Right ventricle myocardium superior (tissue), 1 donor: ENCODE results near the gene ZNF827. TPM values are rescaled to one million over a fixed set of nuclear protein-coding genes. Genes with fewer than 3 reads are reported as not detected.

Experiments used
- ATAC-seq: fragments of 200-7000 bp; cut with Tn5 transposase; one replicate; pipeline ENCODE4 v1.9.1; 2020; ENCODE audit warnings: mild to moderate bottlenecking; ENCODE audit not compliant: poor library complexity
- DNase-seq: peaks from one replicate; pipeline ENCODE4 v3.0.0-alpha.2; 2020
- intact Hi-C: fragments of 100-400 bp; cut with DNase I; formaldehyde crosslinking; loops from one replicate; pipeline ENCODE4 v1.11.2; 2022
- total RNA-seq: library from RNA; stranded (reverse); fragmentation: NEBNext Ultra II Directional; extraction: Animal tissue kit (Norgen Biotek cat#: 25700); gene quantifications from one replicate; pipeline ENCODE4 v1.2.1, GENCODE V29; 2021
- donor health status: DM: no; HTN: yes; CAD: no; lungs with severe emphysema.

The ZNF827 gene
- total RNA-seq, 1 donor from 2014 or later: 13.0 TPM

DNA sequence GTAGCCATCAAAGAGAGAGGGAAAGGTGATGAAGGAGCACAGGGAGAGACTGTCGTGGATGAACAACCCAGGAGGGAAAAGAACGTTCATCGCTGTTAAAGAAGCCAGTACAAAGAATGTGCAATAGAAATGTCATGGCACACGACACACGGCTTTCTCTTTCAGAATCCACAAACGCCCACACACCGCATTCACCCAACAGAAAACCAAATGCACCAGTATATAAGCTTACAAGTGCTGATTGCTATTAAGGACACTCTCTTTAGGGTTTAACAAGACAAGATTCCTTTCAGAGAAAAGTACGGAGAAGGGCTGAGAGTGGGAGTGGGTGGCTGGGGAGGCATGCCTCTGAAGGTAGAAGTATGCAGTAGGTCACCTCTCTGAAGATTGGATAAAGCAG is 178.4 kb downstream of the ZNF827 start:
- intact Hi-C loops: no loop called here
- DNase-seq (no peak), ATAC-seq (no peak)

DNA sequence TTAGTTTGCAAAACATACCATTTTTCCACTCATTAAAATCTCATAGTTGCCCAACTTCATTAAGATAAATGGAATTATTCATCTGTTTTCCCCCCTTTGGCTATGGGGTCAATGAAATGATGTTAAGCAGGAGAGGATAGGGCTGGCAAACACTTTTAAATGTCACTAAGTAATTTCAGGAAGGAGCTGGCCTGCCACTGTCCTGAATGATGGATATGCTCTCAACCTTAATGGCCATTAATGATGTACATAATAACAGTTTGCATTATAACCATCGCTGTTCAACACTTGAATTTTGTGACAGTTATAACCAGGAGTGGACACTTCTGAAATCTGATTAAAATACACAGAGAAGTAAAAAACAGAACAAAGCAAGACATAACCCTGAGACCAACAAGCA is 181.4 kb downstream of the ZNF827 start:
- intact Hi-C loops: no loop called here
- ATAC-seq (no peak), DNase-seq (no peak)

DNA sequence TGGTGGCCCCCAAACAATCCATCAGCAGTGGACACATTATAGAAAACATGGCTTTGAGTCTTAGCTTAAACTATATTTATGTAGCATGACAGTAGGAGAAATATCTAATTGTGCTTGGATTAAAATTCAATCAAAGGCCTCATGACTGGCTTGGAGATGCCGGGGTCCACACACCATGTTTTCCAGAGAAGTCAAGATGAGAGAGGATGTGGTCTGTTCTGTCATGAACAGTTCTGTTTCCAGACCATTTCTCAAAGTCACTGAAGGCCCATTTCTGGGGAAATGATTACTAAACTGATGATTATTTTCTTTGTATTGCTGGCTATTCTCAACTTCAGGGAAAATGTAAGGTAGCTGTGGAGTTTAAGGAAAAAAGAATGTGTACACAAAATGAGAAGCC is 182.4 kb downstream of the ZNF827 start:
- ATAC-seq: no peak
- DNase-seq: no peak
- intact Hi-C loops: no loop called here

DNA sequence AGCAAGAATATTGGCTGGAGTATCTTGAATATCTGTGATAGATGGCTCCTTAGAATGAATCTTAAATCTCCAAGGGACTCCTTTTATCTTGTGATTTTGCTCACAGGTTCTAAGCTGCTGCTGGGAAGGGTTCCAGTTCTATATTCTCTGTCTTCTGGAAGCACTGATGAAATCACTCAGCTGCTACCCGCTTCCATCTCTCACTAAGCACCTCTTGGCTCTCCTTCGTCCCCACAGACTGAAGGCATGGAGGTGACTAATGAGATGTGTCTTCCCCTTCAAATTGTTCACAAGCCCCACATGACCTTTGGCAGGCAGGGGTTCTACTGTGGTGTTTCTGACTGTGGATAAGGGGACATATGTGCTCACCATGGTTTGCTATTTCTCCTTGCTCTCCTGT is 182.8 kb downstream of the ZNF827 start:
- intact Hi-C loops: no loop called here
- DNase-seq (no peak), ATAC-seq (no peak)

DNA sequence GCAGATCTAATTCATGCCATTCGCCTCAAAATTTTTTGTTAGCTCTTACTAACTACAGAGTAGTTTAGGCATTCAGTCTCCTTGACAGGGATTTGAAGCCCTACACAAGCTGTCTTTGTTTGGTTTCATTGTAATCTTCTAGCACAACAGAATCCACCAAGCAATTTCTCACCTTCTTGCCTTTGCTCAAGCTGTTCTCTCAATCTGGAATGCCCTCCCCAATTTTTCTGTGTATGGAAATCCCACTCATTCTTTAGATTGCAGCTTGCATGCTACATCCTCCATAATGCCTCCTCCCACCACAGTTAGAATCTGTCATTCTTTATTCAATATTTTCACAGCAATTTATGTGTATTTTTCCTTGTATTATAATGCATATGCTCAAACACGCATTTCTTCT is 195.0 kb downstream of the ZNF827 start:
- intact Hi-C loops: no loop called here
- DNase-seq: no peak
- ATAC-seq: no peak

DNA sequence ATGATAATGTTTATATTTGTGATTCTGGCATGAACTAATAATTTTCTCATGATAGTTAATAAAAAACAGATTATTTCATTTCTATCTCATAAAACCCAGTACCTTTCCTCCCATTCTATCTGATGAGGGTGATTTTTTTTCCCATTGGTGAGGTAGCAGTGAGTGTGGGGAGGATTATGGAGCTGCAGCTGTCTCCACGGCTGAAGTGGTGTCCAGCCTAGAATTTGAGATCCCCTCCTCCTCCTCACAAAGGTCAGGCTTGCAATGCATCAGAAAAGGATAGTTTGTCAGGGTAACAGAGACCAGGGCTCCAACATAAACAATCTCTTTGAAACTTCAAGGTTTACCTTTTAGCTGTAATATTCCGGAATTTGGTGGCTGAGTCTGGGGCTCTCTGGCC is 197.8 kb downstream of the ZNF827 start:
- ATAC-seq (no peak), DNase-seq (no peak)
- intact Hi-C loops: no loop called here

DNA sequence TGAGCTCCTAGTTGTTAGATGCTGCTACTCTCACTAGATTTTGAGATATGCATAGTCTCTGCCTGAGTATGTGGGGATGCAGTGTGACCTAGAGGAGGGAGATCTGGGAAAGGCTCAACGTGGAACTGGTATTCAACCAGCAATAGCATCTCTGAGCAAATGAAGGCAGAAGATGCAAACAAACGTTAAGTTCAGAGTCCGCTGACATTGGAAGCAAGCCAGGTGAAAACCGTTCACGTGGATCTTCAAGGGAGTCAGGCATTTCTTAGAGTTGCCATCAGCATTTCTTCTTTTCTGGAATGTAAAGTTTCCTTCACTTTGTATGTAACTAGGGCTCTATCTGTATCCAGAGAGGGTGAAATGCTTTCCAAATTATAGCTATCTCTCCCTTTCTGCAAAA is 198.8 kb downstream of the ZNF827 start:
- no peak for ATAC-seq
- intact Hi-C loops: loop anchor here (10.0 kb wide), 1 partner anchor 125 kb away; the partner anchor contains the start of gene MMAA
- DNase-seq: no peak

DNA sequence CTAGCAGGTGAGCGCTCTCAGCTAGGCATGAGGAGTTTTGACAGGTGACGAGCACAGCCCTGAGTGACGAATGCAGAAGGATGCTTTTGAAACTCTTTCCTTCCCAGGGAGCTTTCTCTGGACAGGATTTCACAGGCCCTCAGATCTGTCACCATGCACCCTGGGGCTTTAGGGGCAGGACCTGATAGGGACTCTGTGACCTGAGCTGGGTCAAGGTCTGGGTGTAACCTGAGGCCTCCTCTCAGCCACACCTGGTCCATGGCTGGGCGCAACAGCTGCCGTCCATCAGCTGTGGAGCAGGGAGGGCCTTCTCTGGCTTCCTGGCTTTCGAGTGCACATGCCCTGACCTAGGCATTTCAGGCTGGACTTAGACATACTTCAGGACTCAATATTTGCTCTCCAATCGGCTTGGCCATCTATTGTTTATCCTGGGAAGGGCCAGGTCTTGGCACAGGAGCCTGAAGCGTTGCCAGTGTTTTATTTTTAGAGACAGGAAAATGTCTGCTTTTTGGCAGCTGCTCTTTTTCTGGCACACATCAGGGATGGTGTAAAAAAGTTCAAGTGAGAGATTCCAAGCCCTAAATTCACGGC is 202.3 kb downstream of the ZNF827 start:
- DNase-seq (peak; percentile 48), ATAC-seq (peak; percentile 35)
- intact Hi-C loops: loop anchor here (10.0 kb wide), 1 partner anchor 122 kb away; the partner anchor contains the start of gene MMAA

DNA sequence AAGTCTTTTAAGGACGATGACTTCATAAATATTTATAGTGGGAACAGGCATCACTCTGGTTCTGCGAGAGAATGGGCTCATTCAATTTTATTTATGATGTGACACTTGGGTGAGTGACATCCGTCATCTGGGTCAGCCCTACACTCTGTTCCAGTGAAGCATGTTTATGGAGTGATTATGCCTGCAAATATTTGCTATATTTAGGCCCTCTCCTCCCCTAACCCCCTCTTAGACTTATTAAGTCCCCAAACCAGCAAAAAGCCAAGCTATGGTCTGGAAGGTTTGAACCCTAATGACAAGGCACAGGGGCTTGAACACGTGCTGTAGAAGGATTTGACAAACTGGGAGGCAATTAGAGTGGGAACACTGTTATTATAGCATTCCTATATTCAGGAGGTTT is 202.8 kb downstream of the ZNF827 start:
- DNase-seq (no peak), ATAC-seq (no peak)
- intact Hi-C loops: loop anchor here (10.0 kb wide), 1 partner anchor 121 kb away; the partner anchor contains the start of gene MMAA

DNA sequence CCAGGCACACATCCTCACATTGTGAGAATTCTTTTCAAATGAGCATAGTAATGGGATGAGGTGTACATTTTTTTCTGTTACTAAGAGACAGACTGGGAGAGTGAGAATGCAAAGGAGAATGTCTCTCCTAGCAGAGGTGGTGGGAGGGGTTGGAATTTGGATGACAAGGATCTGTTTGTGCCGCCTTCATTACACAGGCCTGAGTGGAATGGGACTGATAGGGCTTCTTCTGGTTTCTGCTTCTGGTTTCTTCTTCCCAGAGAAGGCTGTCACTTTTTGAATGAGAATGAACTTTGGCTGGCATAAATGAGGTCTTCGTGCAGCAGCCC is 203.3 kb downstream of the ZNF827 start:
- intact Hi-C loops: loop anchor here (10.0 kb wide), 1 partner anchor 121 kb away; the partner anchor contains the start of gene MMAA
- ATAC-seq: no peak
- DNase-seq: no peak

DNA sequence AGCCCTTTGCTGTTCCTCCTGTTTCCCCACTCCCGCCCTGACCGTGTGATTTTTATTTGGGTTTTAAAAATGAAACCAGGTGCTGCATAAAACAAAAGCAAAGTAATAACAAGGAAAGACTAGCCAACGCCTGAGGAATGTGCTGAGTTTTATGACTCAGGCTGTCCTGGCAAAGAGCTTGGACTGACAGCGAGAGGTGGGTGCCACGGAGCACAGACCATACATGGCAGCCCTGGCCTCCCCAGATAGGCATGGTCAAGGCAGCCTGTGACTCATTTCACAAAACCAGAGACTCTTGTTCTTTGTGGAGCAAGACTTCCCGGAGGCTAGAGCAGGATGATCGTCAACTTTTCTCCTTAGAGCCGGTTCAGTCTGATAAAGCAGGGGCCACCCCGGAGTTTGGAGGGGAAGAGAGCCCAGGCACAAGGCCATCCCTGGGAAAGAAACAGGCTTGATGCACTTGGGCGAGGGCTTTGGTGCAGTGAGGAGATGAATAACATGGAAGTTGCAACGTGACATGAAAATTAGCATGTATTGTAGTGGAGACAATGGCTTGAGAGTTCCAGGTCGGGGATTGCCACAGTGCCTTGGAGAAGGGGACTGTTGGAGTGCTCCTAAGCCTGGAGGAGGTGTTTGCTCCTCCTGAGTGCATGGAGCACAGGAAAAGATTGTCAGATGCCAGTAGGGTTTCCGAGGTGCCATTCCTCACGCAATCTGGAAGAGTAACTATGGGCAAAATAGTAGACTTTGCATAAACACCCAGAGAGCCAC is 203.9 kb downstream of the ZNF827 start:
- intact Hi-C loops: loop anchor here (10.0 kb wide), 1 partner anchor 120 kb away; the partner anchor contains the start of gene MMAA
- DNase-seq (peak; percentile 59), ATAC-seq (no peak)

DNA sequence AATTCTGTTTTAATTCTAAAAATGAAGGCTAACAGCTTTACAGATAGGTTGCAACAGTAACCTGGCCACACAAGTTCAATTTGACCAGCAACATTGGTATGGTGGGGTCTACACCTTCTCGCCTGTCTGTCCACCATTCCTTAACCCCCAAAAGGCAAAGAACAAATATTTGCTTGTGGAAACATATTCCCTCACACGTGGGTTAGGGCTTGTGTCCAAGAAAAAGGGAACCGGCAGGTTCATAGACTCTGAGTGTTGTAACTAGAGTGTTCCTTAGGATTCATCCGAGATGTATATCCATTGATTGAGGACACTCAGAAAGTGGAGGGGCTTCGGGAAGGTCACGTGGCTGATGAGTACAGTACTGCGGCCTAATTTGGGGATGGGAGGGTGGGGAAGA is 204.6 kb downstream of the ZNF827 start:
- DNase-seq (no peak), ATAC-seq (no peak)
- intact Hi-C loops: loop anchor here (10.0 kb wide), 1 partner anchor 119 kb away; the partner anchor contains the start of gene MMAA

DNA sequence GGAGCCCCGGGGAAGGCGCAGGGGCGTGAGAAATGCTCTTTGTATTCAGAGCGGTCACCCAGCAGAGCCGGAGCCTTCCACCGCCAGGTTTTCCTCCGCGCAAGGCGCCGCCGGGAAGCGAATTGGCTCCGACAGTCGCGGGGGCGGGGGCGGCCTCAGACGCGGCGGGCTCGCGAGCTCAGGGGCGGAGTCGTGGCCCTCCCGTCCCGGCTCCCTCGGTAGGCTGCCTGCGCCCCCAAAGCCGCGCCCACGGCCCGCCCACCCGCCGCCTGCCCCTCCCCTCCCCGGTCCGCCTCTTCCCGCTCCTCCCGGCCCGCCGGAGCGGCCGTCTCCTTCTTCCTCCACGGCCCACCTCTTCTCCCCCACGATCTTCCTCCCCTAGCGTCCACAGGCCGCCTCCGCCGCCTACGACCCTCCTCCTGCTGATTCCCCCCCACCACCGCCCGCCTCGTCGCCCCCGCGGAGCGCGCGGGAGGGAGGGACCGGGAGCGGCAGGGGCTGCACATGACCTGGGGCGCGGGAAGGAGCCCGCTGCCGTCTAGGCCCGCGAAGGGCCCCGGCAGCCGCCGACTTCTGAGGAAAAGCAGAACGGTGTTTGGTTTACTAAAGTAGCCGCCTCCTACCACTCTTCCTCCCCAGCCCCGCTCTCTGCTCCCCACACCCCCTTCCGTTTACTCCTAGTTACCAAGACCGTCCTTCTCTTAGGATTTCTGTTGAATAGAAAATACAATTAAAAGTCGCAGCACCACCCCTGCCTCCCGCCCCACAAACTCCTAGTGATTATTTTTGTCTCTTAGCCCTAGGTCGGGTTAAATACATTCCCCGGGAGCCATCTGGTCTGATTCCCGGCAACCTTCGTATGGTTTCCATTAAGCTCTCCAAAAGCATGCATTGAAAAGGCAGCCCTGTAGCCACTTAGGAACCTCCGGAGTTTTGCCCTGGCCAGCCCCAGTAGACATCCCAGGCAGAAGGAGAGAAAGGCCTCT is 205.4 kb downstream of the ZNF827 start:
- ATAC-seq (peak; percentile 97), DNase-seq (peak; percentile 97)
- intact Hi-C loops: loop anchor here (10.0 kb wide), 1 partner anchor 118 kb away; the partner anchor contains the start of gene MMAA

DNA sequence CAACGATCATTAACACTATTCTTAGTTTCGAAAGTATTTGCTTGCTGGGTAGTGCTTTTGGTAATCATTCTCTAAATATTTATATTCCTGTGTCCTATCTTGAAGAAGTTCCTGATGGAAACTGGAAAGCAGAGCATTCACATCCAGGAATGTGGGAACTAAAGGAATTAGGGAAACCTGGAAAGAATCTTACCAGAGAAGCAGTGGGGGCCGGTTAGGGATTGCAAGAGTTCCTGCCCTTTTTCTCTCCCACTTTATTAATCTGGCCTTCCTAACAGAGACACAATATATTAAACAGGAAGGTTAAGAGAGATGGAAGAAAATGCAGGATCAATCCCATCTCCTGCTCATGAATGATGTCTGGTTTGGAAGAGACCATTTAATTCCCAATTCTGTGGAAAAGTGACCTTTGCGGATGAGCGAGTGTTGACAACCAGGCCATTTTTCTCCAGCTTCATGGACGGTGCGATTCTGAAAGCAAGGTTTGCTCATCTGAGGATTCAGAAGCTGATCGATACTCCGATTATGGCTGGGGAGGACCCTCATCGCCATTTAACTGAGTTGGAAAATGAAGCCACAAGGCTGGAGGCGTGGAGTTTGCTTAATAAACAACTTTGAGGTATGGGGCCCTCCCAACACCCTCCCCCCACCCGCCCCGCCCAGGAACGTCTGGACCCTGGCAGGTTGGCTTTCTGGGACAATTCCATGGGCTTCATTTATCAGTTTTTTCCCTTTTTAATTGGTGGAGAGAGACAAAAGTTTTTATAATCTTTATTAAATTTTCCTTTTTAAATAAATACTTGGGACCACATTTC is 206.4 kb downstream of the ZNF827 start:
- DNase-seq (no peak), ATAC-seq (no peak)
- intact Hi-C loops: loop anchor here (10.0 kb wide), 1 partner anchor 117 kb away; the partner anchor contains the start of gene MMAA

DNA sequence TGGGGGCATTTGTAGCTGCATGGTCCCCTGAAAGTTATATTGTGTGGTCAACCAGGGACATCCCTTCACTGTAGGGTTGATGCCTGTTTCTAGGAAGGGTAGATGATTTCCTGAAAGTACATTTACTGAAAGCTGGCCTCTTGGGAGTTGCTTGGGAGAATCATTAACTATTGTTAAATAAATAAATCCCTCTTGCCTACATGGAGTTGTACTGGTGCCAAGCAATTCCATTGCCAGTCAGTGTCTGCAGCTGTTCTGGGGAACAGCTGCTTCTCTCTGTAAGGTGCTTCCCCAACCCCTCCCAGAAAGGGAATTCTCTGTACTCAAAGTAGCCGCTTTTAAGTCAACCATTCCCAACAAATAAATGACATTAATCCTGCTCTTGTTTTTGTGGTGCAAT is 207.6 kb downstream of the ZNF827 start:
- ATAC-seq (no peak), DNase-seq (no peak)
- intact Hi-C loops: loop anchor here (10.0 kb wide), 1 partner anchor 116 kb away; the partner anchor contains the start of gene MMAA

DNA sequence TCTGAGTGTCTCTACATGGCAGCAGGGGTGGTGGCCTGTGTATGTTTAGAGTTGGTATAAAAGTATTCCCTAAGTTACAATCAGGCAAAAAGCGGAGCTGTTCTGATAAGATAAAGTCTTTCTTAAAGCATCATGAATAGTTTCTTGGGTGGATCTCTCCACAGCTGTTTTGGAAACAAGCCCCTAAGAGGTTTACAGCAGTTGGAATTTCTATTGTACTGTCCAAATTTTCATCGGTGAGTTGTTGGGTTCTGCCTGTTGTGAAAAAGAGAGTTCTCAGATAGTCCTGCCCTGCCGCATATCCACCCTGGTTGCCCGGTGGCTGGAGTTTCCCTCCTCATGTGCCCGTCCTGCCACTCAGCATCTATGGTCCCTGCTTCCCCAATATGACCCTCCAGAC is 208.6 kb downstream of the ZNF827 start:
- no peak for ATAC-seq
- intact Hi-C loops: loop anchor here (10.0 kb wide), 1 partner anchor 115 kb away; the partner anchor contains the start of gene MMAA
- no peak for DNase-seq

DNA sequence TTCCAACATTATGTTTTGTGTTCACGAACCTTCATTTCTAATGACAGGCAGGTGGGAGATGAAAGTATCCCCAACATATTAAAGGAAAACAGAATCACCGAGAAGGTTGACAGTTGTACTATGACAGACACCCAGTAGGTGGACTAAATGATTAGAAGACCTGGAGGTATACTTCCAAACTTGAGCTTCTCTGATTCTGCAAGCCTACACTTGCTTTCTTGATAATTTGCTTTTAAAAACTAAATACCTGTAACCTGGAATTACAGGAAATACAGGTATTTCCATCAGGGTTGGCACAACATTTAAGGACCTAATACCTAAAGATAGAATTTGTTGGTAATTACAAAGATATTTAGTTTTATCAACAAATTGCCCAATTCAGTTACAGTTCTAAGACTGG is 215.3 kb downstream of the ZNF827 start:
- ATAC-seq: no peak
- DNase-seq: no peak
- intact Hi-C loops: no loop called here

DNA sequence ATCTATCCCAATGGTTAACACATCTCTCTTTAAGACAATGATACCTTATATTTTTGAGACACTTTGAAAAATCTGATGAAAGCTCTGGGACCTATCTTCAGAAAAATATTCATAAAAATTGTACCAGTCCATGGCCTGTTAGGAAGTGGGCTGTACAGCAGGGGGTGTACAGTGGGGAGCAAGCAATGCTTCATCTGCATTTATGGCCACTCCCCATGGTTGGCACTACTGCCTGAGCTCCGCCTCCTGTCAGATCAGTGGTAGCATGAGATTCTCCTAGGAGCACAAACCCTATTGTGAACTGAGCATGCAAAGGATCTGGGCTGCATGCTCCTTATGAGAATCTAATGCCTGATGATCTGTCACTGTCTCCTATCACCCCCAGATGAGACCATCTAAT is 216.1 kb downstream of the ZNF827 start:
- ATAC-seq (peak; percentile 35), DNase-seq (no peak)
- intact Hi-C loops: no loop called here
